Measurements from ENCODE around the gene MFSD1. TPM values are rescaled to one million over a fixed set of nuclear protein-coding genes. Genes with fewer than 3 reads are reported as not detected.

MFSD1 gene
- total RNA-seq, 1 donor from 2014 or later, result 55.0 TPM

- Mint-ChIP-seq H3K27me3 (ENCODE audit: unreplicated experiment) (no peaks in the 10 kb centered on the region), H3K4me3 (ENCODE audit: unreplicated experiment) (no peak overlapping the region), H3K36me3 (ENCODE audit: unreplicated experiment) (peaks cover 47% of the 10 kb centered on the region), H3K4me1 (ENCODE audit: unreplicated experiment) (peaks cover 4% of the 10 kb centered on the region), H3K9me3 (ENCODE audit: unreplicated experiment) (no peaks in the 10 kb centered on the region), H3K27ac (ENCODE audit: unreplicated experiment) (no peak overlapping the region)
- no peak for DNase-seq (ENCODE audit: extremely low spot score, unreplicated experiment)
- TF ChIP-seq CTCF (IDR thresholded peaks at IDR 0.05), result no peak
These were observed 6.8 kb downstream of the MFSD1 start for GRCh38 chr3:158808697-158809096.

- Mint-ChIP-seq H3K4me1 (ENCODE audit: unreplicated experiment) (peaks cover 2% of the 10 kb centered on the region), H3K27ac (ENCODE audit: unreplicated experiment) (no peak overlapping the region)
- no peak for DNase-seq (ENCODE audit: extremely low spot score, unreplicated experiment)
These were observed 7.8 kb downstream of the MFSD1 start for GRCh38 chr3:158809642-158810041.

GRCh38 chr3:158810823-158811724, 9.2 kb downstream of the MFSD1 start:
- H3K4me1 Mint-ChIP-seq (ENCODE audit: unreplicated experiment), result peaks cover 1% of the 10 kb centered on the region
- TF ChIP-seq CTCF (IDR thresholded peaks at IDR 0.05), result no peak
- H3K36me3 Mint-ChIP-seq (ENCODE audit: unreplicated experiment), result peaks cover 49% of the 10 kb centered on the region
- no peaks in the 10 kb centered on the region for H3K27me3 Mint-ChIP-seq (ENCODE audit: unreplicated experiment)
- H3K9me3 Mint-ChIP-seq (ENCODE audit: unreplicated experiment), result no peaks in the 10 kb centered on the region
- H3K27ac Mint-ChIP-seq (ENCODE audit: unreplicated experiment), result no peak overlapping the region
- H3K4me3 Mint-ChIP-seq (ENCODE audit: unreplicated experiment), result no peak overlapping the region
- no peak for DNase-seq (ENCODE audit: extremely low spot score, unreplicated experiment)

More at GRCh38 chr3:158809642-158810041, 7.8 kb downstream of the MFSD1 start:
- Mint-ChIP-seq H3K9me3 (ENCODE audit: unreplicated experiment) (no peaks in the 10 kb centered on the region), H3K36me3 (ENCODE audit: unreplicated experiment) (peaks cover 50% of the 10 kb centered on the region), H3K4me3 (ENCODE audit: unreplicated experiment) (no peak overlapping the region), H3K27me3 (ENCODE audit: unreplicated experiment) (no peaks in the 10 kb centered on the region)
- TF ChIP-seq CTCF (IDR thresholded peaks at IDR 0.05), result no peak

GRCh38 chr3:158819282-158819681, 17.4 kb downstream of the MFSD1 start:
- no peaks in the 10 kb centered on the region for H3K27me3 Mint-ChIP-seq (ENCODE audit: unreplicated experiment)
- no peak overlapping the region for H3K27ac Mint-ChIP-seq (ENCODE audit: unreplicated experiment)

More at GRCh38 chr3:158819282-158819681, 17.4 kb downstream of the MFSD1 start:
- Mint-ChIP-seq H3K9me3 (ENCODE audit: unreplicated experiment) (no peaks in the 10 kb centered on the region), H3K4me3 (ENCODE audit: unreplicated experiment) (no peak overlapping the region), H3K36me3 (ENCODE audit: unreplicated experiment) (peaks cover 44% of the 10 kb centered on the region), H3K4me1 (ENCODE audit: unreplicated experiment) (no peaks in the 10 kb centered on the region)
- TF ChIP-seq CTCF (IDR thresholded peaks at IDR 0.05), result no peak
- no peak for DNase-seq (ENCODE audit: extremely low spot score, unreplicated experiment)
